A204.1 (cell line): Measurements from ENCODE around the gene PDE6A.

Source experiments
- FAIRE-seq: peaks from 2 replicates; lab custom pipeline; 2012; peaks lifted over from hg19 to GRCh38; lab: Jason Lieb, UNC

PDE6A gene

DNA sequence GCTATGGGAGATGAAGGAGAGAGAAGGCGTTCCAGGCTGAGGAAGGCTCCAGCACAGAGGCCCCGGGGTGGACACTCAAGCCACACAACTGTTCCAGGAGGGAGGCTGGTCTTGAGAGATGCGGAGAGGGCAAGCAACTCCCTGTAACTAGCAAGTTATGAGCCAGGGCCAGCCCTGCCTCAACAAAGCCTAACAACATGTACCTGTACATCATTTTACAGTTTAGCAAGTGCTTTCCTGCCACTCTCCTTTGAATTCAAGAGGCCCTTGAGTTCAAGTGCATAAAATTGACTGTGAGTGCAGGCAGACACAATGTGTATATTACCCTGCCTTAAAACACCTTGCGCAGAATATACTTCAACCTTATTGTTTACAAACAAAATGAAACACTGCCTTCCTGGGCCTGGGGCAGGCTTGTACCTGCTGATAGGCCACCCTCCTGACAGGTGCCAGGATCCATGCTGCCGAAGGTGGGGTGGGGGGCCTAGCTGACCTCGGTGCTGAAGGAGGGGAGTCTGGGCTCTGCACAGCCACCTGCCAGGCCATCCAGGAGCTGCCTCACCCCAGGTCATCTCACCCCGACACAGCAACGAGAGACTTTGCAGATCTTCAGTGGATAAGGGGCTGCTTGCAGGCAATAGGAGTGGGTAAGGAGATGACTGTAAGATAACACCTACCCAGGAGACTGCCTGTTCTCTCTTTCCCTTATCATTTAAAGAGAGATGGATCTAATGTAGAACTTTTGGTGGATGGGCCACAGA lies 134.5 kb downstream of the PDE6A start:
- FAIRE-seq, result no peak

DNA sequence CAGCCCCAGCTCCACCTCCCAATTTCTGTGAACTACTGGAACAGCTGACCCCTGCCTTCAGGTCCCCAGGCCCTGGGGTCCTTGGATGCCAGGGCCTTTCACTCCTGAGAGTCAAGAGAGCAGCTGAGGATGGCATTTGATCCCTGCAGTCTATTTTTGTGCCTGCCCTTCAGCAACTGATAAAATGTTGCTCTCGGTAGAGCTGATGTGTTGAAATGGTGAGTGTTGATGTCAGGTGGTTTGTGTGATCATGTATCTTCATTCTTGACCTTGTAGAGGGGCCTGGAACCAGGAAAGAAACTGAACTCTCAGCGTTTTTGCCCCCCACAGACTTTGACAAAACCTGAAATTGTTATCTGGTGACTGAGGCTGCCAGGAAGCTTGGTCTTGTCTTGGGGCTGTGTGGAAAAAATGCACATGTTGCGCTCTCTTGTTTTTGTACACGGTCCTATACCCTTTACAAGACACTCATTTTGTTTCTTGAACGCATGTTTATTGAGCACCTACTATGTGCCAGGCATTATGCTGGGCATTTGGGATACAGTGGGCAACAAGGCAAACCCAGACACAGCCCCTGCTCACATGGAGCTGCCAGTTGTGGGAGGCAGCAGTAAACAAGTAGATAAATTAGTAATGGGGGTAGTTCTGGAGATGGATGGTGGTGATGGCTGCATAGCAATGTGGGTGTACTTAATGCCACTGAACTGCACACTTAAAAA lies 136.2 kb downstream of the PDE6A start:
- FAIRE-seq, result no peak
